Trophoblast cell (in vitro differentiated cells and primary cell): Measurements from ENCODE around the gene SLC6A1.
A peak's percentile ranks its signal among the peaks of the same experiment; 100 is the strongest.

Experiments
- DNase-seq, 2 donors: peaks; one replicate each; pipeline ENCODE4 v3.0.0-alpha.2; 2016
- H2AFZ ChIP-seq: 2 replicates; pipeline ENCODE4 v1.6.1; 2013; ENCODE audit warnings: low read length, moderate library complexity, mild to moderate bottlenecking; ENCODE audit not compliant: insufficient read depth, poor library complexity
- H2AK5ac ChIP-seq: 2 replicates; pipeline ENCODE4 v1.6.1; 2013; ENCODE audit warnings: mild to moderate bottlenecking, low read length
- H2BK120ac ChIP-seq: 2 replicates; pipeline ENCODE4 v1.6.1; 2013; ENCODE audit warnings: low read length, mild to moderate bottlenecking, moderate library complexity; ENCODE audit not compliant: insufficient read depth, poor library complexity
- H2BK12ac ChIP-seq: 2 replicates; pipeline ENCODE4 v1.6.1; 2013; ENCODE audit warnings: mild to moderate bottlenecking, low read length, moderate library complexity
- H2BK5ac ChIP-seq: 2 replicates; pipeline ENCODE4 v1.6.1; 2013; ENCODE audit warnings: low read length, low read depth, moderate library complexity, mild to moderate bottlenecking; ENCODE audit not compliant: poor library complexity
- H3K14ac ChIP-seq: 2 replicates; pipeline ENCODE4 v1.6.1; 2013; ENCODE audit warnings: mild to moderate bottlenecking, low read length
- H3K18ac ChIP-seq: 2 replicates; pipeline ENCODE4 v1.6.1; 2013; ENCODE audit warnings: mild to moderate bottlenecking, low read length
- H3K23ac ChIP-seq: 2 replicates; pipeline ENCODE4 v1.6.1; 2013; ENCODE audit warnings: low read length
- H3K27ac ChIP-seq: 2 replicates; pipeline ENCODE4 v1.5.1; 2013; ENCODE audit warnings: low read depth, mild to moderate bottlenecking, inconsistent platforms, low read length, moderate library complexity
- H3K27me3 ChIP-seq: 2 replicates; pipeline ENCODE4 v1.6.1; 2013; ENCODE audit warnings: inconsistent platforms, mild to moderate bottlenecking, low read length, moderate library complexity; ENCODE audit not compliant: insufficient read depth
- H3K36me3 ChIP-seq, 2 experiments: 1 replicate in 1 of 2; 2 replicates in 1 of 2; pipeline ENCODE4 v1.6.1; 2013; ENCODE audit warnings: low read length in 2 of 2, mild to moderate bottlenecking in 2 of 2, moderate library complexity in 1 of 2; ENCODE audit not compliant: insufficient read depth in 2 of 2, control insufficient read depth in 1 of 2
- H3K4ac ChIP-seq: 2 replicates; pipeline ENCODE4 v1.6.1; 2013; ENCODE audit warnings: low read depth, mild to moderate bottlenecking, low read length, moderate library complexity
- H3K4me1 ChIP-seq, 2 experiments: 1 replicate in 1 of 2; 2 replicates in 1 of 2; pipeline ENCODE4 v1.6.1; 2013; ENCODE audit warnings: low read length in 2 of 2, mild to moderate bottlenecking in 2 of 2, moderate library complexity in 1 of 2; ENCODE audit not compliant: insufficient read depth in 2 of 2, control insufficient read depth in 1 of 2
- H3K4me2 ChIP-seq: 2 replicates; pipeline ENCODE4 v1.6.1; 2013; ENCODE audit warnings: inconsistent platforms, mild to moderate bottlenecking, low read length, moderate library complexity
- H3K4me3 ChIP-seq: 2 replicates; pipeline ENCODE4 v1.5.1; 2013; ENCODE audit warnings: mild to moderate bottlenecking, low read depth, low read length, inconsistent platforms
- H3K79me1 ChIP-seq: one replicate; pipeline ENCODE4 v1.6.1; 2013; ENCODE audit warnings: low read length
- H3K79me2 ChIP-seq: 2 replicates; pipeline ENCODE4 v1.6.1; 2013; ENCODE audit warnings: low read length, mild to moderate bottlenecking; ENCODE audit not compliant: control insufficient read depth, insufficient read depth, poor library complexity
- H3K9ac ChIP-seq: 2 replicates; pipeline ENCODE4 v1.6.1; 2013; ENCODE audit warnings: mild to moderate bottlenecking, low read length
- H3K9me3 ChIP-seq: 2 replicates; pipeline ENCODE4 v1.6.1; 2013; ENCODE audit warnings: low read depth, mild to moderate bottlenecking, control low read depth, inconsistent platforms, low read length; ENCODE audit not compliant: insufficient read depth
- H4K12ac ChIP-seq: 2 replicates; pipeline ENCODE4 v1.6.1; 2013; ENCODE audit warnings: low read depth, mild to moderate bottlenecking, low read length, moderate library complexity
- H4K8ac ChIP-seq: 2 replicates; pipeline ENCODE4 v1.6.1; 2013; ENCODE audit warnings: low read depth, mild to moderate bottlenecking, low read length, moderate library complexity
- H4K91ac ChIP-seq: one replicate; pipeline ENCODE4 v1.6.1; 2013; ENCODE audit warnings: low read depth, mild to moderate bottlenecking, low read length, moderate library complexity
- WGBS: extraction: QIAGEN DNeasy Blood & Tissue Kit; methylation state at CpG from one replicate; pipeline ENCODE4 v1.1.7; 2013; ENCODE audit warnings: missing lambda C conversion rate; ENCODE audit not compliant: insufficient read length, insufficient coverage; ENCODE audit errors: extremely low coverage; 5-methylcytosine and 5-hydroxymethylcytosine counted together

Gene SLC6A1

GRCh38 chr3:10952525-10952924 lies 40.0 kb upstream of the SLC6A1 start:
- no peaks in the 10 kb centered on the region for H3K9me3 ChIP-seq
- no peak overlapping the region for H4K8ac ChIP-seq
- H3K36me3 ChIP-seq = no peaks in the 10 kb centered on the region
- no peak overlapping the region for H2AFZ ChIP-seq
- H3K79me2 ChIP-seq = no peaks in the 10 kb centered on the region
- DNase-seq = no peak
- no peak overlapping the region for H3K27ac ChIP-seq
- no peak overlapping the region for H2BK120ac ChIP-seq
- no peak overlapping the region for H3K4me2 ChIP-seq
- no peak overlapping the region for H2BK12ac ChIP-seq
- no peak overlapping the region for H3K4ac ChIP-seq
- H3K27me3 ChIP-seq = no peaks in the 10 kb centered on the region
- WGBS = no CpG with 5 or more reads among the region's 3 CpGs
- no peak overlapping the region for H2BK5ac ChIP-seq
- no peak overlapping the region for H2AK5ac ChIP-seq
- H4K91ac ChIP-seq = no peak overlapping the region
- no peaks in the 10 kb centered on the region for H3K4me1 ChIP-seq
- H3K9ac ChIP-seq = no peak overlapping the region
- H3K4me3 ChIP-seq = no peak overlapping the region
- no peak overlapping the region for H4K12ac ChIP-seq
- H3K18ac ChIP-seq = no peak overlapping the region
- H3K14ac ChIP-seq = no peak overlapping the region
- H3K79me1 ChIP-seq = no peaks in the 10 kb centered on the region
- no peak overlapping the region for H3K23ac ChIP-seq

- Histone ChIP-seq H3K79me2 (no peaks in the 10 kb centered on the region), H3K14ac (no peak overlapping the region), H2AFZ (no peak overlapping the region), H3K27me3 (no peaks in the 10 kb centered on the region), H2AK5ac (no peak overlapping the region), H3K4me2 (no peak overlapping the region), H3K4me1 (no peaks in the 10 kb centered on the region), H3K9me3 (no peaks in the 10 kb centered on the region), H3K4ac (no peak overlapping the region), H2BK120ac (no peak overlapping the region), H4K8ac (no peak overlapping the region), H3K18ac (no peak overlapping the region), H3K27ac (no peak overlapping the region), H2BK5ac (no peak overlapping the region), H3K79me1 (no peaks in the 10 kb centered on the region), H3K9ac (no peak overlapping the region), H3K23ac (no peak overlapping the region), H3K4me3 (peak overlapping the region; percentile 54), H4K12ac (no peak overlapping the region), H2BK12ac (no peak overlapping the region), H4K91ac (no peak overlapping the region), H3K36me3 (no peaks in the 10 kb centered on the region)
- no peak for DNase-seq
- no CpG with 5 or more reads among the region's 3 CpGs for WGBS
These were observed 37.8 kb upstream of the SLC6A1 start for GRCh38 chr3:10954740-10955139.

- no peak overlapping the region for H3K27ac ChIP-seq
- H3K9ac ChIP-seq = no peak overlapping the region
- H2BK5ac ChIP-seq = no peak overlapping the region
- H2BK12ac ChIP-seq = no peak overlapping the region
- H4K12ac ChIP-seq = no peak overlapping the region
- H3K79me1 ChIP-seq = no peaks in the 10 kb centered on the region
- no peaks in the 10 kb centered on the region for H3K79me2 ChIP-seq
- H2AK5ac ChIP-seq = no peak overlapping the region
- DNase-seq = no peak
- no peak overlapping the region for H3K4me2 ChIP-seq
- H3K27me3 ChIP-seq = no peaks in the 10 kb centered on the region
- no peak overlapping the region for H3K18ac ChIP-seq
- H3K36me3 ChIP-seq = no peaks in the 10 kb centered on the region
- no peak overlapping the region for H4K91ac ChIP-seq
- H2BK120ac ChIP-seq = no peak overlapping the region
- no CpG with 5 or more reads among the region's 15 CpGs for WGBS
- H3K14ac ChIP-seq = no peak overlapping the region
- no peaks in the 10 kb centered on the region for H3K4me1 ChIP-seq
- no peaks in the 10 kb centered on the region for H3K9me3 ChIP-seq
- no peak overlapping the region for H3K4me3 ChIP-seq
- H2AFZ ChIP-seq = no peak overlapping the region
- H3K4ac ChIP-seq = no peak overlapping the region
- H4K8ac ChIP-seq = no peak overlapping the region
- no peak overlapping the region for H3K23ac ChIP-seq
These were observed 36.7 kb upstream of the SLC6A1 start for GRCh38 chr3:10955711-10956453.

- no peak overlapping the region for H3K23ac ChIP-seq
- H3K27me3 ChIP-seq = no peaks in the 10 kb centered on the region
- no peaks in the 10 kb centered on the region for H3K79me2 ChIP-seq
- no peak overlapping the region for H2BK12ac ChIP-seq
- no peak overlapping the region for H3K14ac ChIP-seq
- no peak overlapping the region for H3K4ac ChIP-seq
- H4K8ac ChIP-seq = no peak overlapping the region
- no peak overlapping the region for H3K27ac ChIP-seq
- no peaks in the 10 kb centered on the region for H3K4me1 ChIP-seq
- H4K91ac ChIP-seq = no peak overlapping the region
- H3K4me2 ChIP-seq = no peak overlapping the region
- H2AFZ ChIP-seq = no peak overlapping the region
- H2BK120ac ChIP-seq = no peak overlapping the region
- H3K9me3 ChIP-seq = no peaks in the 10 kb centered on the region
- no peak overlapping the region for H4K12ac ChIP-seq
- no peaks in the 10 kb centered on the region for H3K36me3 ChIP-seq
- WGBS = no CpG with 5 or more reads among the region's 4 CpGs
- no peak overlapping the region for H3K4me3 ChIP-seq
- H3K9ac ChIP-seq = no peak overlapping the region
- no peak overlapping the region for H2BK5ac ChIP-seq
- DNase-seq = no peak
- no peak overlapping the region for H3K18ac ChIP-seq
- H3K79me1 ChIP-seq = no peaks in the 10 kb centered on the region
- H2AK5ac ChIP-seq = no peak overlapping the region
These were observed 36.0 kb upstream of the SLC6A1 start for GRCh38 chr3:10956531-10956930.
